ENCODE measurements around the gene RABGAP1L. TPM values are rescaled to one million over a fixed set of nuclear protein-coding genes. Genes with fewer than 3 reads are reported as not detected.
"Not testable (repeated sequence)": the region's sequence is repeated elsewhere in the genome, so short reads cannot be mapped to it uniquely, and the experiment has no call there.

The RABGAP1L gene
- total and polyA plus RNA-seq, 10 donors: 30.3 to 125 (median 77.7) TPM

GRCh38 chr1:174224641-174225040, 65.3 kb downstream of the RABGAP1L start:
- Histone ChIP-seq H3K27ac (no peak overlapping the region), H3K9me3 (peaks cover 0 to 9% (median 0%) of the 10 kb centered on the region in 8 donors), H3K4me1 (peaks cover 0 to 22% (median 0%) of the 10 kb centered on the region in 6 donors), H3K4me3 (no peak overlapping the region), H3K27me3 (replicated peaks in 1 of 7) (no peaks in the 10 kb centered on the region), H3K36me3 (peaks cover 0 to 37% (median 3%) of the 10 kb centered on the region in 6 donors)
- WGBS, 5 donors: 95 to 100% (median 97%) methylated on average over 1 of the region's 1 CpG
- DNase-seq: no peak
- no peak for TF ChIP-seq CTCF (IDR thresholded peaks at IDR 0.05 in 8 of 11, conservative IDR thresholded peaks at IDR 0.05 in 3 of 11)
- no peak for TF ChIP-seq POLR2A (IDR thresholded peaks at IDR 0.05)
- TF ChIP-seq POLR2AphosphoS5 (IDR thresholded peaks at IDR 0.05): no peak
- intact Hi-C loops (cut with DNase I; ENCODE audit: low total_unique reads): no loop called here

DNA sequence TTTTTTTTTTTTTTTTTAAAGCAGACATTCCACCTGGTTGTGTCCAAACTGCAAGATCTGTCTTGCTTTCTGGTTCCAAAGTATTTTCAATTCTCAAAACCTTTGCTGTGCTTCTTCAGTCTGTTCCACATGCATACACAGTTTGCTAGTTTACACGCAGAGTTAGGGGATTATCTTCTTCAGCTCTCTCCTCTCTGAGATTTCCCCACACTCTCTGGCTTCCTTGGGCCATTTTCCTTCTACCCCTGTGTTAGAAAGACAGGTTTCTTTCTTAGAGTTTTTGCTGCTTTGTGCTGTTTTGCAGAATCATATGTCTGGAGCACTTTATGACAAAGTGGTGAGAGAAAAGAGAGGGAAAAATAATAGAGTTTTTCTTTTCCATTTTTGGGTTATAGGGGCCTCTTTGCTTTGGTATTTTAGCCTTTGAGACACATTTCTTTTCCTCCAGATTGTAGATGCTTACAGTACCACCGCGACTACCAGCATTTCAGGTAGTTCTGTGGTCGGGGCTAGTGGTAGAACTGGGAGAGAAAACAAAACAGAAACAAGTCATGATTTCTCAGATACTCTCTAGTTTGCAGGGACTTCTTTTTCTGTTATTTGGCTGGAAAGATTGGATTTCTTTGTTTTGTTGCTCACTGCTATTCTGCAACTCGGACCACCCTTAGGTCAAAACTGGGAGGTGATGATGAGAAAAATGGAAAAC, 66.3 kb downstream of the RABGAP1L start:
- H3K36me3 ChIP-seq: peaks cover 0 to 37% (median 3%) of the 10 kb centered on the region in 6 donors
- 80 to 87% (median 86%) methylated on average over 5 of the region's 5 CpGs for WGBS, 5 donors
- intact Hi-C loops (cut with DNase I; ENCODE audit: low total_unique reads): no loop called here
- no peak for TF ChIP-seq POLR2AphosphoS5 (IDR thresholded peaks at IDR 0.05)
- no peak overlapping the region for H3K27ac ChIP-seq
- H3K27me3 ChIP-seq (replicated peaks in 1 of 7): no peaks in the 10 kb centered on the region
- H3K4me3 ChIP-seq: no peak overlapping the region
- peaks cover 0 to 9% (median 0%) of the 10 kb centered on the region in 8 donors for H3K9me3 ChIP-seq
- DNase-seq: no peak
- peaks cover 0 to 14% (median 0%) of the 10 kb centered on the region in 6 donors for H3K4me1 ChIP-seq

- H3K4me1 ChIP-seq: peaks cover 0 to 8% (median 0%) of the 10 kb centered on the region in 6 donors
- WGBS, 5 donors: 77 to 86% (median 81%) methylated on average over 5 of the region's 5 CpGs
- H3K27me3 ChIP-seq (replicated peaks in 1 of 7): no peaks in the 10 kb centered on the region
- intact Hi-C loops (cut with DNase I; ENCODE audit: low total_unique reads): no loop called here
- H3K27ac ChIP-seq: no peak overlapping the region
- DNase-seq: no peak
- peaks cover 0 to 5% (median 0%) of the 10 kb centered on the region in 8 donors for H3K9me3 ChIP-seq
- H3K36me3 ChIP-seq: peaks cover 0 to 38% (median 16%) of the 10 kb centered on the region in 6 donors
- TF ChIP-seq CTCF (IDR thresholded peaks at IDR 0.05 in 8 of 11, conservative IDR thresholded peaks at IDR 0.05 in 3 of 11) (no peak), POLR2AphosphoS5 (IDR thresholded peaks at IDR 0.05) (no peak), POLR2A (IDR thresholded peaks at IDR 0.05) (no peak)
- no peak overlapping the region for H3K4me3 ChIP-seq
Measured at GRCh38 chr1:174230399-174230798, 71.1 kb downstream of the RABGAP1L start.

DNA sequence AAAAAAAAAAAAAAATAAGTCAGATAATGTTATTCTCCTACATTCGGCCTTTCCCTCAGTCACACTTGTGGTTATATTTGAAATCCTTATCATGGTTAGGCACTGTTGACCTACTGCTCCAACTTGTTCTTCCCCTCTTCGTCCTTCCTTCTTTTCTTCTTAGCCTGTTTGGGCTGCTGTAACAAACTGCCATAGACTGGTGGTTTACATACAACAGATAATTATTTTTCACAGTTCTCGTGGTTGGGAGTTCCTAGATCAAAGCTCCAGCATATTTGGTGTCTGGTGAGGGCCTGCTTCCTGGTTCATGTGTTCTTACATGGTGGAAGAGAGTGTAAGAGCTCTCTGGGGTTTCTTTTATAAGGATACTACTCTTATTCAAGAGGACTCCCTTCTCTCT, 73.4 kb downstream of the RABGAP1L start:
- Histone ChIP-seq H3K9me3 (peaks cover 0 to 5% (median 0%) of the 10 kb centered on the region in 8 donors), H3K36me3 (peaks cover 0 to 38% (median 16%) of the 10 kb centered on the region in 6 donors), H3K4me3 (no peak overlapping the region), H3K27me3 (replicated peaks in 1 of 7) (no peaks in the 10 kb centered on the region), H3K4me1 (no peaks in the 10 kb centered on the region), H3K27ac (no peak overlapping the region)
- no peak for TF ChIP-seq CTCF (IDR thresholded peaks at IDR 0.05 in 8 of 11, conservative IDR thresholded peaks at IDR 0.05 in 3 of 11)
- no peak for TF ChIP-seq POLR2A (IDR thresholded peaks at IDR 0.05)
- no peak for TF ChIP-seq POLR2AphosphoS5 (IDR thresholded peaks at IDR 0.05)
- intact Hi-C loops (cut with DNase I; ENCODE audit: low total_unique reads): no loop called here
- WGBS, 5 donors: 63 to 88% (median 79%) methylated on average over 3 of the region's 3 CpGs
- DNase-seq: no peak

DNA sequence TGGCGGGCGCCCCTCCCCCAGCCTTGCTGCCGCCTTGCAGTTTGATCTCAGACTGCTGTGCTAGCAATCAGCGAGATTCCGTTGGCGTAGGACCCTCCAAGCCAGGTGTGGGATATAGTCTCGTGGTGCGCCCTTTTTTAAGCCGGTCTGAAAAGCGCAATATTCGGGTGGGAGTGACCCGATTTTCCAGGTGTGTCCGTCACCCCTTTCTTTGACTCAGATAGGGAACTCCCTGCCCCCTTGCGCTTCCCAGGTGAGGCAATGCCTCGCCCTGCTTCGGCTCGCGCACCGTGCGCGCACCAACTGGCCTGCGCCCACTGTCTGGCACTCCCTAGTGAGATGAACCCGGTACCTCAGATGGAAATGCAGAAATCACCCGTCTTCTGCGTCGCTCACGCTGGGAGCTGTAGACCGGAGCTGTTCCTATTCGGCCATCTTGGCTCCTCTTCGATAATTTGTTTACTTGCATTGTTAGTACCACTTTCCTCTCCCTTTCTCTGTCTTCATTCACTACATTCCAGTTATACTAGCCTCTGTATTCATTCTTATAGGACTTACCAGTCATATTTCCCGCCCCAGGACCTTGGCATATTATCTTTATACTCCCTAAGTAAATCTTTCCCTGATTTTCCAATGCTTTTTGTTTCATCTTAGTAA, 79.7 kb downstream of the RABGAP1L start:
- H3K4me3 ChIP-seq; H3K27me3 ChIP-seq (replicated peaks in 1 of 7); DNase-seq; H3K4me1 ChIP-seq; H3K9me3 ChIP-seq; intact Hi-C loops (cut with DNase I; ENCODE audit: low total_unique reads); H3K27ac ChIP-seq: not testable (repeated sequence)
- H3K36me3 ChIP-seq: peaks cover 0 to 39% (median 13%) of the 10 kb centered on the region in 6 donors
- WGBS, 5 donors: 92 to 99% (median 96%) methylated on average over 23 to 31 of the region's 31 CpGs

Data from spleen (tissue), 11 donors.